ENCODE measurements around the gene CLDN6.

- TF ChIP-seq CTCF (IDR thresholded peaks at IDR 0.05) (no peak), POLR2A (IDR thresholded peaks at IDR 0.05) (no peak)
These were observed 37.2 kb upstream of the CLDN6 start for GRCh38 chr16:3054965-3055733.

All from thyroid gland (tissue), 4 donors.